AML-193 (cell line): ENCODE data around the gene PPP2R1B.
"Not testable (repeated sequence)": the region's sequence is repeated elsewhere in the genome, so short reads cannot be mapped to it uniquely, and the experiment has no call there.

Source experiments
- DNase-seq, 2 experiments: peaks; one replicate each; lab custom pipeline; 2025; lab: John Stamatoyannopoulos, UW

The PPP2R1B gene

GRCh38 chr11:111782109-111782741 is 16.0 kb upstream of the PPP2R1B start:
- no peak for DNase-seq

- no peak for DNase-seq
These were observed 12.9 kb upstream of the PPP2R1B start for GRCh38 chr11:111779118-111779517.

DNA sequence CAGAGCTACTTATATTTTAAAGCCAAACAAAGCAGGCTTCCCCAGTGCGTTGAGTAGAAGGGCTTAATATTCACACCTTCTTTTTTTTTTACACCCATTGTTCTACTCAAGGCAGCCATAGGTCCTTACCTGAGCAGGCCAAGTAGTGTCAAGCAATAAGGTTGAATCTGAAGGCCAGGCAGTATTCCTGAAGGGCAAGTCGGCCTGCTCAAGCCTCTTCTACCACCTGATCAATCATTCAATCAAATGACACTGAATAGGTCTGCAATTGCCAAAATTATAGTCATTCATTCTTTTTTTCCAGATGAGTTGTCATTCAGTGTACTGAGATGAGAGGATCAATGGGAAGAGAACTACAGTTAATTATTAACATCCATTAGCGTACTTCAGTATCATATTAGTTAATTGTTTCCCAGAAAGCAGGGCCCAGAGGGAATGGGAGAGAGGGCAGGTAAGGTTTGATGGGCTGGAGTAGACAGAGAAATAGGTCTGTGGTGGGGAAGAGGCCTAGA is 11.9 kb upstream of the PPP2R1B start:
- DNase-seq: no peak

- DNase-seq: peak; percentile 57 to 58
These were observed 11.2 kb upstream of the PPP2R1B start for GRCh38 chr11:111777094-111778046.

GRCh38 chr11:111776398-111777093 is 10.4 kb upstream of the PPP2R1B start:
- no peak for DNase-seq

DNA sequence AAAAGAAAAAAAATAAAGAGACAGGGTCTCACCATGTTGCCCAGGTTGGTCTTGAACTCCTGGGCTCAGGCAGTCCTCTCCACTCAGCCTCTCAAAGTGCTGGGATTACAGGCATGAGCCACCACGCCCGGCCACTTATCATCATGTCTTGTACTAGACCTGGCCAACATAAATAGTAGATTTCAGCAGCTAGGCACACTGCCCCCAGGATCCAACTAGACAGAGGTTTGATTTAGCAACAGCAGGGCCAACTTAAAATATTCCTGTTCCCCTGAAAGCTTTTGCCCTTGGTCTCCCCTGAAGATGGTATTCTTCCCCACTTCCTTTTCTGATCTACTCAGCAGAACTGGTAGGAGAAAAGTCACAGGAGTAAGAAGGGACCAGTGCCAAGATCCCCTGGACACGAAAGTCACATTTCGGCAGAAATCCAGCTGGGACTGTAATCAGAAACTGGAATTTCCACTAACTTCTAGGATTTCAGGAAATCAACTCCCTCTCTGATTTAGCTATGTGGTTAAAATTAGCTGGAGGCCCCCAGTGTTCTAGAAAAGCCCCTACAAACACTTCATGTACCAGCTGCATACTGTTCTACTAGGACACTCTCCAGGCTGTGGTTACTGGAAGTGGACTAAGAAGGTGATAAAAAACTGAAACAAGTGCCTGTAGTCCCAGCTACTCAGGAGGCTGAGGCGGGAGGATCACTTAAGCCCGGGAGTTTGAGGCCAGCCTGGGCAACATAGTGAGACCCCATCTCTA is 8.9 kb upstream of the PPP2R1B start:
- DNase-seq: no peak

GRCh38 chr11:111772535-111772934 is 6.3 kb upstream of the PPP2R1B start:
- DNase-seq: no peak

- DNase-seq: not testable (repeated sequence)
These were observed 5.0 kb upstream of the PPP2R1B start for GRCh38 chr11:111771205-111771604.

DNA sequence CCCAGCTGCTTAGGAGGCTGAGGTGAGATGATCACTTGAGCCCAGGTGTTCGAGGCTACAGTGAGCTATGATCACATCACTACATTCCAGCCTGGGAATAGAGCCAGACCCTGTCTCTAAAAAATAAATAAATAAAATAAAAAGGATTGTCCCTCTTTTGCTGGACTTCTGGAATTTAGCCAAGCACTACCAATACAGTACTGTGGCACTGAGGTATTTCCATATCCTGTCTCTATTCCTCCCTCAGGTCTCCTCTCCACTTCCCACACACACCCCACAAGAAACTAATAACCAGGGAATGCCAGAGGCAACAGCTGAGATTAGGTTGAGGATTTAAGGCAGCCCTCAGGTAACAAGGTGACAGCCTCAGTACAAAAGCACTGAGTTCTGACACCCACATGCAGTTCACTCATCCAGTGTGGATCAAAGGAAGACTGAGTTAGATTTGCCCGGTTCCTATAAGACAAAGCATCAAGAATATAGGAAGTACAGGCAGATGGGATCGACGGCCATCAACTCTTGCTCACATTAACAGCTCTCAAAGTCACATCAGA is 4.5 kb upstream of the PPP2R1B start:
- DNase-seq: no peak

- DNase-seq: no peak
These were observed 599 bp upstream of the PPP2R1B start for GRCh38 chr11:111766834-111767142.

DNA sequence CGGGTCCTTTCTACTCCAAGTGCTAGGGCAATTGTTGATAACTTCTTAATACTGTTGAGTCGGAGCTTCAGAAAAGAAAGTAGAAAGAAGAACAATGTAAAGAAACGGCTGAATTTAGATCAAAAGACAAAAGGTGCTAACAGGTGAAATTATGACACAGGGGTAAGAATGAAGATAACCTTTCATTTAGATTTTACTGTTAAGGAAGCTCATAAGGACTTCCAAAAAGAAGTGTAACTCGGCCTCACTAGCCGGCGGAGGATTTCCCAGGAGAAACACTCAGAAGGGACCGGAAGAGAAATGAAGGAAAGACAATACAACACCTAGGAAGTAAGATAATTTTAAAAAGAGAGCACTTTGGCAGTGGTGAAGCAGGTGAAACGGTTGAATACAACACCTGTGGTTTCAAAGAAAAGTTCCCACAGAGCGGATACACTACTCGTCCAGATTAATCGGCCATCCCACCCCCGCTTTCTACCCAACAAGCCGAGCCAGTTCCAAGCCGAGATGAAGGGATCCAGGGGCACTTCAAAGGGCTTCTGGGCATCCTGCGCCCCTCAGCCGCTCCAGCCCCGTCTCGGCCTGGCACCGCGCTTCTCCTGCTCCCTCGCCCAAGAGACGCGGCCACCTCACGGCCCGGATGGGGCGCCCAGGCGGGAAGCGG is 737 bp downstream of the PPP2R1B start:
- peak in 1 of 2 experiments; percentile 13 for DNase-seq

GRCh38 chr11:111764621-111765020 is 1.6 kb downstream of the PPP2R1B start:
- DNase-seq: no peak

GRCh38 chr11:111762981-111763643 is 3.1 kb downstream of the PPP2R1B start:
- no peak for DNase-seq

DNA sequence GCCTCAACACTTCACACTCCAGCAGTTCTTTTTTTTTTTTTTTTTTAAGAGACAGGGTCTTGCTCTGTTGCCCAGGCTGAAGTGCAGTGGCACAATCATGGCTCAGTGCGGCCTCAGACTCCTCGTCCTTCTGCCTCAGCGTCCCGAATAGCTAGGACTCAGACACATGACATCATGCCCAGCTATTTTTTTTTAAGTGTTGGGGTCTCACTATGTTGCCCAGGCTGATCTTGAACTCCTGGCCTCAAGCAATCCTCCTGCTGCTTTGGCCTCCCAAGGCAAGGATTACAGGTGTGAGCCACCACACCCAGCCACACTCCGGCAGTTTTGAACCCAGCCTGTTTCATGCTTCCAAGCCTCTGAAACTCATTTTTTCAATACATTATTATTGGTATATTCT is 3.7 kb downstream of the PPP2R1B start:
- DNase-seq: no peak

DNA sequence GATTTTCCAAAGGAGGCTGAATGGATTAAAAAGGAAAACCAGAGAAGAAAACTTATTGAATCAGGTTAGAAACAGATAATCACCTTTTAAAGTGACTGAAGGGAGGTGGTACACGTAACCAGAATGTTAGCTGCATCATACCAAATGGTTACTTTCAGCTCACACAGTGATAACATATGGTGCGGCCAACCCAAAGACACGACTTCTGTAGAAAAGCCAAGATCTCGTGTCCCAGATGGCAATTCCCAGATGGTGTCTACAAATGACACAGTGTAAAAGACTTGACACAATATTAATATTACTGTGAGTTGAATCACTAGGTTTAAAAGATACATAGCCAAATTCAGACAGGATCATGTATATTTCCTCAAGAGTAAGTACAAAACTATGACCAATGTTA is 5.2 kb downstream of the PPP2R1B start:
- no peak for DNase-seq

DNA sequence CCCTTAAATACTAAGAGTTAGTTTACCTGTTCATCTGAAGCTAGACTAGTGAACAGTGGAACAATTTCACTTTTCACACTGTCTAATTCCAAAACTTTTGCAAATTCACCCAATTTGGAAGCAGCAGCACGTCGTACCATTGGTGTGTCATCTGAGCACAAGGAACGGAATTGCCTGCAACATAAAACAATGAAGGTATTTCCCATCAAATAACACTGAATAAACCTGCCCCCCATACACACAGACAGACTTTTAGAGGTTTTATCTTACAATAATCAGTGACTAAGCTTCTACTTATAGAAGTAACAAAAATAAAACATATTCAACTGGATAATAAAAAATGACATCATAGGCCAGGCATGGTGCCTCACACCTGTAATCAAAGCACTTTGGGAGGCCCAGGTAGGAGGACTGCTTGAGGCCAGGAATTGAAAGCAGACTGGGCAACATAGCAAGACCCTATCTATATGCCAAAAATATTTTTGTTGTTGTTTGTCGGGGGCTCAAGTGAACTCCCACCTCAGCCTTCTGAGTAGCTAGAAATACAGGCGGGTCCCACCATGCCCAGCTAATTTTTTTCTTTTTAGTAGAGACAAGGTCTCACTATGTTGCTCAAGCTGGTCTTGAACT is 6.3 kb downstream of the PPP2R1B start:
- DNase-seq: no peak

DNA sequence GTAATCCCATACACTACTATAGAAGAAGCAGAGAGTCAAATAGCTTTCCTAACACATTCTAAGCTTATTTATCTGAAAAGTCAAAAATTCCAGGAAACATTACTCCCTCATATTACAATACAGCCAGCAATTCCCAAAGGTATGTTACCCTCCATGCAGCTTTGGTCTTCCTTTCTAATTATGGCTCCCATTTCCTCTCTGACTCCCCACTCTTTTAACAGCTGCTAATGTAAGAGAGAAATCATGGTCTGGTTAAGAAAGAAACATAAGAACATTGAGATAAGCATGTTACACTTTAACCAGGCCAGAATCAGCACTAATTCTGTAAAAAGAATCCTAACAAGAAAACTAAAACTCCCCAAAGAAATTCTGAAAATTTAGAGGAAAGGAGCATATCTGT is 6.8 kb downstream of the PPP2R1B start:
- no peak for DNase-seq

DNA sequence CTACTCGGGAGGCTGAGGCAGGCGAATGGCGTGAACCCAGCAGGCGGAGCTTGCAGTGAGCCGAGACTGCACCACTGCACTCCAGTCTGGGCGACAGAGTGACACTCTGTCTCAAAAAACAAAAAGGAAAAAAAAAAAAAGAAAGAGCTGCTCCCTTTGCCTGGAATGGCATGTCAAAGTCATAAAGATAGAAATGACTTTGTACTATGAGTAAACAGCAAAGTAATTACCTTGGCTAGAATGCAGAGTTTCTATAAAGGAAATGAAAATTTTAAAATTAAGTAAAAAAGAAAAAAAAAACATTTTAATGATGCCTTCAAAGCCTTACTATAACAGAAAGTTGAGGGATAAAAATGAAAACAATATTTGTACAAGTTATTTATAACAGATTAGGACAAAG is 10.1 kb downstream of the PPP2R1B start:
- DNase-seq: no peak

GRCh38 chr11:111749646-111750045 is 16.5 kb downstream of the PPP2R1B start:
- no peak for DNase-seq
